Endothelial cell of umbilical vein (primary cell): ENCODE data around the gene KERA.

Experiments used
- EZH2 ChIP-seq: IDR thresholded peaks from 2 replicates; pipeline ENCODE4 v1.6.1; 2012; ENCODE audit warnings: borderline replicate concordance, low read depth, mild to moderate bottlenecking, moderate library complexity, low read length, inconsistent platforms; ENCODE audit not compliant: severe bottlenecking
- POLR2A ChIP-seq: IDR thresholded peaks from 2 replicates; pipeline ENCODE4 v1.6.1; 2012; ENCODE audit warnings: low read depth, mild to moderate bottlenecking, control low read depth, low read length
- POLR2AphosphoS5 ChIP-seq: IDR thresholded peaks from 2 replicates; pipeline ENCODE4 v1.6.1; 2012; ENCODE audit warnings: low read depth, mild to moderate bottlenecking, control low read depth, low read length, moderate library complexity; ENCODE audit not compliant: insufficient read depth
- TF ChIP-seq, protein P1 (sequence below), 2 donors: IDR thresholded peaks; 1 replicate in 1 of 2; 2 replicates in 1 of 2; pipeline ENCODE4 v1.5.1; 2011; ENCODE audit warnings: low read length in 2 of 2, mild to moderate bottlenecking in 2 of 2, moderate library complexity in 2 of 2, control low read depth in 1 of 2, inconsistent platforms in 1 of 2, low read depth in 1 of 2; ENCODE audit not compliant: insufficient read depth in 1 of 2; ENCODE audit errors: extremely low read depth in 1 of 2

- TF ChIP-seq, protein P1, sequence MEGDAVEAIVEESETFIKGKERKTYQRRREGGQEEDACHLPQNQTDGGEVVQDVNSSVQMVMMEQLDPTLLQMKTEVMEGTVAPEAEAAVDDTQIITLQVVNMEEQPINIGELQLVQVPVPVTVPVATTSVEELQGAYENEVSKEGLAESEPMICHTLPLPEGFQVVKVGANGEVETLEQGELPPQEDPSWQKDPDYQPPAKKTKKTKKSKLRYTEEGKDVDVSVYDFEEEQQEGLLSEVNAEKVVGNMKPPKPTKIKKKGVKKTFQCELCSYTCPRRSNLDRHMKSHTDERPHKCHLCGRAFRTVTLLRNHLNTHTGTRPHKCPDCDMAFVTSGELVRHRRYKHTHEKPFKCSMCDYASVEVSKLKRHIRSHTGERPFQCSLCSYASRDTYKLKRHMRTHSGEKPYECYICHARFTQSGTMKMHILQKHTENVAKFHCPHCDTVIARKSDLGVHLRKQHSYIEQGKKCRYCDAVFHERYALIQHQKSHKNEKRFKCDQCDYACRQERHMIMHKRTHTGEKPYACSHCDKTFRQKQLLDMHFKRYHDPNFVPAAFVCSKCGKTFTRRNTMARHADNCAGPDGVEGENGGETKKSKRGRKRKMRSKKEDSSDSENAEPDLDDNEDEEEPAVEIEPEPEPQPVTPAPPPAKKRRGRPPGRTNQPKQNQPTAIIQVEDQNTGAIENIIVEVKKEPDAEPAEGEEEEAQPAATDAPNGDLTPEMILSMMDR (IDR thresholded peaks at IDR 0.05; ENCODE audit: extremely low read depth in 1 of 2, insufficient read depth in 1 of 2, low read depth in 1 of 2, low read length in 2 of 2) = no peak
- TF ChIP-seq EZH2 = no peak
- no peak for TF ChIP-seq POLR2AphosphoS5
- no peak for TF ChIP-seq POLR2A
Measured at GRCh38 chr12:91098461-91098860, 40.6 kb upstream of the KERA start.
